ENCODE results near the gene IGF1R. TPM values are rescaled to one million over a fixed set of nuclear protein-coding genes. Genes with fewer than 3 reads are reported as not detected.

Gene IGF1R
- total RNA-seq, 2 donors from 2014 or later = 115 to 119 TPM

- TF ChIP-seq, protein P1, sequence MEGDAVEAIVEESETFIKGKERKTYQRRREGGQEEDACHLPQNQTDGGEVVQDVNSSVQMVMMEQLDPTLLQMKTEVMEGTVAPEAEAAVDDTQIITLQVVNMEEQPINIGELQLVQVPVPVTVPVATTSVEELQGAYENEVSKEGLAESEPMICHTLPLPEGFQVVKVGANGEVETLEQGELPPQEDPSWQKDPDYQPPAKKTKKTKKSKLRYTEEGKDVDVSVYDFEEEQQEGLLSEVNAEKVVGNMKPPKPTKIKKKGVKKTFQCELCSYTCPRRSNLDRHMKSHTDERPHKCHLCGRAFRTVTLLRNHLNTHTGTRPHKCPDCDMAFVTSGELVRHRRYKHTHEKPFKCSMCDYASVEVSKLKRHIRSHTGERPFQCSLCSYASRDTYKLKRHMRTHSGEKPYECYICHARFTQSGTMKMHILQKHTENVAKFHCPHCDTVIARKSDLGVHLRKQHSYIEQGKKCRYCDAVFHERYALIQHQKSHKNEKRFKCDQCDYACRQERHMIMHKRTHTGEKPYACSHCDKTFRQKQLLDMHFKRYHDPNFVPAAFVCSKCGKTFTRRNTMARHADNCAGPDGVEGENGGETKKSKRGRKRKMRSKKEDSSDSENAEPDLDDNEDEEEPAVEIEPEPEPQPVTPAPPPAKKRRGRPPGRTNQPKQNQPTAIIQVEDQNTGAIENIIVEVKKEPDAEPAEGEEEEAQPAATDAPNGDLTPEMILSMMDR (conservative IDR thresholded peaks at IDR 0.05) = no peak
- Mint-ChIP-seq H3K4me1 (peaks cover 20% of the 10 kb centered on the region), H3K9me3 (no peaks in the 10 kb centered on the region), H3K4me3 (no peak overlapping the region), H3K36me3 (ENCODE audit: low read depth) (peaks cover 51% of the 10 kb centered on the region), H3K27ac (no peak overlapping the region), H3K27me3 (ENCODE audit: insufficient read depth) (no peaks in the 10 kb centered on the region)
- no peak for DNase-seq
- H3K4me3 ChIP-seq (ENCODE audit: low read length) = no peak overlapping the region
- H3K9me3 ChIP-seq (ENCODE audit: control insufficient read depth, low read length) = peaks cover 4% of the 10 kb centered on the region
- no peak overlapping the region for H3K27ac ChIP-seq (ENCODE audit: low read depth, low read length)
- no peaks in the 10 kb centered on the region for H3K27me3 ChIP-seq (ENCODE audit: control insufficient read depth, insufficient read depth, low read length, poor library complexity, severe bottlenecking)
- WGBS, 2 experiments (ENCODE audit: insufficient coverage in 1 of 2, insufficient read length in 1 of 2) = 96% methylated on average over 2 of the region's 2 CpGs; no CpG with 5 or more reads in 1 of the 2 experiments
- H3K4me1 ChIP-seq (ENCODE audit: control insufficient read depth, insufficient read depth, low read length) = peaks cover 3% of the 10 kb centered on the region
- no peak overlapping the region for H3K9ac ChIP-seq (ENCODE audit: extremely low read depth, low read length, poor library complexity, severe bottlenecking)
- H3K36me3 ChIP-seq (ENCODE audit: control insufficient read depth, insufficient read depth, low read length) = peaks cover 64% of the 10 kb centered on the region
Observed at GRCh38 chr15:98898122-98898521, 249.8 kb downstream of the IGF1R start.

- Mint-ChIP-seq H3K27ac (peak overlapping the region; percentile 64), H3K4me1 (peaks cover 23% of the 10 kb centered on the region), H3K9me3 (no peaks in the 10 kb centered on the region), H3K36me3 (ENCODE audit: low read depth) (peaks cover 49% of the 10 kb centered on the region), H3K4me3 (no peak overlapping the region), H3K27me3 (ENCODE audit: insufficient read depth) (no peaks in the 10 kb centered on the region)
- H3K27ac ChIP-seq (ENCODE audit: low read depth, low read length) = peak overlapping the region; percentile 75
- H3K4me1 ChIP-seq (ENCODE audit: control insufficient read depth, insufficient read depth, low read length) = peaks cover 6% of the 10 kb centered on the region
- H3K9ac ChIP-seq (ENCODE audit: extremely low read depth, low read length, poor library complexity, severe bottlenecking) = no peak overlapping the region
- 89 to 95% methylated on average over 20 of the region's 20 CpGs for WGBS, 2 experiments (ENCODE audit: insufficient coverage in 1 of 2, insufficient read length in 1 of 2)
- H3K27me3 ChIP-seq (ENCODE audit: control insufficient read depth, insufficient read depth, low read length, poor library complexity, severe bottlenecking) = no peaks in the 10 kb centered on the region
- H3K36me3 ChIP-seq (ENCODE audit: control insufficient read depth, insufficient read depth, low read length) = peaks cover 63% of the 10 kb centered on the region
- no peak for DNase-seq
- TF ChIP-seq, protein P1 (conservative IDR thresholded peaks at IDR 0.05) = no peak
- H3K4me3 ChIP-seq (ENCODE audit: low read length) = no peak overlapping the region
- peaks cover 4% of the 10 kb centered on the region for H3K9me3 ChIP-seq (ENCODE audit: control insufficient read depth, low read length)
Observed at GRCh38 chr15:98899272-98900021, 251.1 kb downstream of the IGF1R start.

DNA sequence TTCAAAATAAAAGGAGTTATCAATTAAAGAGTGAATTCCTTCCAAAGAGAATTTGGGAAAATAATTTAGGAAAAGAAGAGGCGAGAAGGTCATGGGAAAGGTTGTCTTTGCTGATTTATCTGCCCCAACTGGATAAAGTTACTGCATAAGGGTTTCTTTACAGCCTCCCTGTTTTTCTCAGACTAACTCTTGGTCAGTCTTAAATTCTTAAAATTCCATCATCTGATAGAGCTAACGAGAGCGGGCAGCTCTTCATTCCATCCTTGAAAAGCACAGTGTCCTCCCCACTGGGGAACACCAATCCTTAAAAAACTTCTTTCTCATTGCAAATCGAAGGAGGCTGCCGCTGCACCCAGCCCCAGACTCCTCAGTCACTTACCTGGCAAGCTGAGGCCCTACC, 252.0 kb downstream of the IGF1R start:
- no peak overlapping the region for H3K4me3 Mint-ChIP-seq
- H3K27me3 Mint-ChIP-seq (ENCODE audit: insufficient read depth) = no peaks in the 10 kb centered on the region
- no peaks in the 10 kb centered on the region for H3K9me3 Mint-ChIP-seq
- TF ChIP-seq, protein P1 (conservative IDR thresholded peaks at IDR 0.05) = no peak
- H3K4me1 ChIP-seq (ENCODE audit: control insufficient read depth, insufficient read depth, low read length) = peaks cover 13% of the 10 kb centered on the region
- H3K36me3 ChIP-seq (ENCODE audit: control insufficient read depth, insufficient read depth, low read length) = peaks cover 70% of the 10 kb centered on the region
- H3K4me3 ChIP-seq (ENCODE audit: low read length) = no peak overlapping the region
- peak overlapping the region; percentile 75 for H3K27ac ChIP-seq (ENCODE audit: low read depth, low read length)
- no peaks in the 10 kb centered on the region for H3K27me3 ChIP-seq (ENCODE audit: control insufficient read depth, insufficient read depth, low read length, poor library complexity, severe bottlenecking)
- no peak overlapping the region for H3K9ac ChIP-seq (ENCODE audit: extremely low read depth, low read length, poor library complexity, severe bottlenecking)
- H3K9me3 ChIP-seq (ENCODE audit: control insufficient read depth, low read length) = peaks cover 4% of the 10 kb centered on the region
- 58 to 80% methylated on average over 3 to 5 of the region's 5 CpGs for WGBS, 2 experiments (ENCODE audit: insufficient coverage in 1 of 2, insufficient read length in 1 of 2)
- peak overlapping the region; percentile 64 for H3K27ac Mint-ChIP-seq
- peaks cover 28% of the 10 kb centered on the region for H3K4me1 Mint-ChIP-seq
- no peak for DNase-seq
- peaks cover 48% of the 10 kb centered on the region for H3K36me3 Mint-ChIP-seq (ENCODE audit: low read depth)
